ENCODE data around the gene MUC13.
A peak's percentile ranks its signal among the peaks of the same experiment; 100 is the strongest.

The MUC13 gene

GRCh38 chr3:124867511-124867910 lies 67.0 kb downstream of the MUC13 start:
- no peak for DNase-seq

DNA sequence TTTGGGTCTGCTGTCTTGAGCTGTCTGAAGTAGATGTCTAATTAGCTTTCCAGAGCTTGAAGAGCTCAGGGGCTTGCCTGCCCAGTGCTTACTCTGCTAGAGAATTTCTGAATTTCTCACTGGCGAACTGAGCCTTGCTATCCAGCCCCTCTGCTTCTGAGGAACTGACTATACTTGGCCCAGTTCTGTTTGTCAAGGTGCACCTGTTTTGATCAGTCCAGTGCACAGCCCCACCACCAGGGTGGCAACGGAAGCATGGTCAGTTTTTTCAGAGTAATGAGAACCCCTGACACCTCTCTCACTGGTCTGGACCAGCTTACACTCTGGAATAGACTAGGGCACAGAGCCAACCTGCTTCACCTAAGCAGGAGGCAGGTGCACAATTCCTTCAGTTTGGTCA lies 72.5 kb downstream of the MUC13 start:
- DNase-seq, result no peak

- DNase-seq, result no peak
Observed at GRCh38 chr3:124861041-124861440, 73.5 kb downstream of the MUC13 start.

DNA sequence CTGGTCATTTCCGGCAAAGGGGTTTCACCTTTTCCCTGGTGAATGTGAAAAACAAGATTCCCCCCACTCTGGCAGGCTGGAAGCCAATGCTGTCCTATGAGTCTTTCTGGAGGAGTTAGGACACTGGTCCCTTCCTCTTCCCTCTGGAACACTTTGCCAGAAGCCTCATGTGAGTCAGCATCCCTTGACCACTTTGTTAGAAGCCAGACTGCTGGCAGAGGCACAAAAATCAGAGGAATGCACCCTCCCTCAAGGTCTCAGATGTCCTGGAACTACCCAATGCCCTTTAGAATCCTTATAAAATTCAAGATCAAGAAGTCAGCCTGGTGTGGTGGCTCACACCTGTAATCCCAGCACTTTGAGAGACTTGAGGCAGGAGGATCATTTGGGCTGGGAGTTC lies 74.0 kb downstream of the MUC13 start:
- DNase-seq, result peak in 2 of 14 donors; percentile 30 to 51

DNA sequence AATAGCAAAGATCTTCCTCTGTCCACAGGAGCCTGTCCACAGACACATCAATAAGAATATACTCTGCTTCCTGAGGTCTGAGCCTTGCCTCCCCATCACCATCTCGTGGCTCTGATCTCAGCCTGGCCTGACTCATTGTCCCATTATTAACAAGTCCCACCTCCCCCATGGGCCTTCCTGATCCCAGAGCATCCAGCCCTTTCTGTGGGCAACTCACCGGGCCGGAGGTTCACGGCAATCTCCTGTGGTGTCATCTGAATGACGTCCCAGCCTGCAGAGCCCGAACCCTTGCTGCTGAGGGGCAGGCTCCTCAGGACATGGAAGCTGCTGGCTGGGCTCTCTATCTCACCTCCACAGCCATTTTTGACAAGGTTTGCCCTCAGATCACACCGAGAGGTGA lies 75.5 kb downstream of the MUC13 start:
- no peak for DNase-seq

DNA sequence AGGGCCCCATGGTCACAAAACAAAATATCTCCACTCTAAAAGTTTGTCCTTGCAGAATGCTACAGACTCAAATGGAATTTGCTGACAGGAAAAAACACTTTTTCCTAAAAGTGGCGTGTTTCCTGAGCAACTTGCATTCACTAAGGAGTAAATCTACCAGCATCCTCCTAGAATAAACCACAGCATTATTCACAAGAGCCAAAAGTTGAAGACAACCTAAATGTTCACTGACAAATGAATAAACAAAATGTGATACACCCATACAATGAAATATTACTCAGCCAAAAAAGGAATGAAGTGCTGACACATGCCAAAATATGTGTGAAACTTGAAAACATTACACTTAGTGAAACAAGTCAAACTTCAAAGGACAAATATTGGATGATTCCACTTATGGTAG lies 76.3 kb downstream of the MUC13 start:
- DNase-seq, result no peak

DNA sequence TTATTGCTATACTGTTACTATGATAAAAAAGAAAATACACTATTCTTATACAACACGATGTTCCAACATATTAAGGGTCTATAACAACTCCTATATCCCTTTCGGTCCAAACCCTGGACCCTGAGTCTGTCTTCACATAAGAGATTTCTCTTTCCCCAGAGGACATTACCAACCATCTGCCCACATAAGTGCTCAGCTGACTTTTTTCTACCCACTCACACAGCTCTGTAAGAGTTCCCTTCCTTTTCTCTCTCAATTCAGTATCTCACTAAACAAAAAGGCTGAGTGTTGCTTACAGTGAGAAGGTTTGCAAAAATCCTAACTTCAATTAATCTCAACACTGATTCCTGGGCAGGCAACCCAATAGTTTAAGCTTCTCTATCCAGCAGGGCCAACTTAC lies 77.9 kb downstream of the MUC13 start:
- DNase-seq, result no peak

Measured in C1 segment of cervical spinal cord (tissue), 14 donors.